Activated T-helper 17 cell treated with anti-CD3 and anti-CD28 coated beads, Interleukin-2, amount 50 U/mL, for 72 hours (primary cell): Measurements from ENCODE around the gene CECR2. TPM values are rescaled to one million over a fixed set of nuclear protein-coding genes. Genes with fewer than 3 reads are reported as not detected.
"Not testable (repeated sequence)": the region's sequence is repeated elsewhere in the genome, so short reads cannot be mapped to it uniquely, and the experiment has no call there.

Experiments used
- ATAC-seq: fragments of 150-1000 bp; cut with Tn5 transposase; replicated peaks from 2 replicates; pipeline ENCODE4 v1.10.0; 2021; ENCODE audit warnings: mild to moderate bottlenecking, moderate library complexity
- H3K27ac Mint-ChIP-seq: one replicate; pipeline ENCODE4 v1.8.0; 2022; ENCODE audit warnings: mixed read lengths
- H3K27me3 Mint-ChIP-seq: one replicate; pipeline ENCODE4 v1.8.0; 2022; ENCODE audit warnings: mixed read lengths
- H3K36me3 Mint-ChIP-seq: one replicate; pipeline ENCODE4 v1.8.0; 2022; ENCODE audit warnings: low read depth, mild to moderate bottlenecking, mixed read lengths
- H3K4me1 Mint-ChIP-seq: one replicate; pipeline ENCODE4 v1.8.0; 2022; ENCODE audit warnings: mixed read lengths
- H3K4me3 Mint-ChIP-seq: one replicate; pipeline ENCODE4 v1.8.0; 2022; ENCODE audit warnings: mild to moderate bottlenecking, mixed read lengths
- H3K9me3 Mint-ChIP-seq: one replicate; pipeline ENCODE4 v1.8.0; 2022; ENCODE audit warnings: mixed read lengths
- total RNA-seq, 2 donors: library from RNA; stranded (reverse); gene quantifications; one replicate each; pipeline ENCODE4 v1.2.3, GENCODE V29; 2022

CECR2 gene
- total RNA-seq, 2 donors from 2014 or later: 0.06 to 0.19 TPM

GRCh38 chr22:17562906-17563870 lies 193.9 kb downstream of the CECR2 start, which contains the start of gene SLC25A18:
TSS of gene SLC25A18 (plus strand) at chr22:17563498. CDS start at chr22:17579945, 16,447 bp downstream.
- no peaks in the 10 kb centered on the region for H3K9me3 Mint-ChIP-seq
- peaks cover 3% of the 10 kb centered on the region for H3K27me3 Mint-ChIP-seq
- no peaks in the 10 kb centered on the region for H3K4me1 Mint-ChIP-seq
- no peak within 1 kb of the TSS for H3K4me3 Mint-ChIP-seq
- no peak within 1 kb of the TSS for H3K27ac Mint-ChIP-seq
- H3K36me3 Mint-ChIP-seq: no peaks in the 10 kb centered on the region
- no peak for ATAC-seq

- Mint-ChIP-seq H3K9me3 (no peaks in the 10 kb centered on the region), H3K27me3 (peaks cover 3% of the 10 kb centered on the region), H3K27ac (no peak overlapping the region), H3K36me3 (no peaks in the 10 kb centered on the region), H3K4me1 (no peaks in the 10 kb centered on the region), H3K4me3 (no peak overlapping the region)
- ATAC-seq: no peak
These were observed 194.7 kb downstream of the CECR2 start for GRCh38 chr22:17563936-17564391.

DNA sequence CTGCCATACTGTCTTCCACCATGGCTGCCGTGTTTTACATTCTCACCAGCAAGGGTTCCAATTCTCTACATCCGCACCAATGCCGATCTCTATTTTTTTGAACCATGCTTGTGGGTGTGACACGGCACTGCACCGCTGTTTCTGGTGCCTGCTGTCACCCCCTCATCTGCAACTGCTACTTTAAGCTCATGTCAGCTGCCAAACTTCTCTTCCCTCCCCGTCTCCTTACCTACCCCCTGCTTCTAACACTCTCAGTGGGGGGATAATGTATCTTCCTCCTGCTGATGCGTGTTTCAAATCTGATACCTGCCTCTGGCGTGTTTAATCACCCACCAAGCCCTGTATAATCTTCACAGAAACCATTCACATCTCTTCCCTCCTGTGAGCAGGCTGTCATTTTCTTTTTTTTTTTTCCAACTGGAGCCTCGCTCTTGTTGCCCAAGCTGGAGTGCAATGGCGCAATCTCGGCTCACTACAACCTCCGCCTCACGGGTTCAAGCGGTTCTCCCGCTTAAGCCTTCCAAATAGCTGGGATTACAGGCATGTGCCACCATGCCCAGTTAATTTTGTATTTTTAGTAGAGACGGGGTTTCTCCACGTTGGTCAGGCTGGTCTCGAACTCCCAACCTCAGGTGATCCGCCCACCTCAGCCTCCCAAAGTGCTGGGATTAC lies 196.9 kb downstream of the CECR2 start:
- not testable (repeated sequence) for H3K4me1 Mint-ChIP-seq, H3K27ac Mint-ChIP-seq, H3K36me3 Mint-ChIP-seq, H3K4me3 Mint-ChIP-seq, ATAC-seq, H3K9me3 Mint-ChIP-seq
- peaks cover 13% of the 10 kb centered on the region for H3K27me3 Mint-ChIP-seq

DNA sequence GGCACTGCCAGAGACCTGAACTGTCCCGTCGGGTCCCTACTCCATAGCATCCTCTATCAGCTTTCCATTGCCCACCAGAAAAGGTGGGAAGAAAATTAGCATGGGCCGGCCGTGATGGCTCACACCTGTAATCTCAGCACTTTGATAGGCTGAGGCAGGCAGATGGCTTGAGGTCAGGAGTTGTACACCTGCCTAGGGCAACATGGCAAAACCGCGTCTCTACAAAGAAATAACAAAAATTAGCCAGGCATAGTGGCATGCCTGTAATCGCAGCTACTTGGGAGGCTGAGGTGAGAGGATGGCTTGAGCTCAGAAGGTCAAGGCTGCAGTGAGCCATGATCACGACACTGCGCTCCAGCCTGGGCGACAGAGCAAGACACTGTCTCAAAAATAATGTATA lies 197.5 kb downstream of the CECR2 start:
- H3K27me3 Mint-ChIP-seq: peaks cover 13% of the 10 kb centered on the region
- H3K4me3 Mint-ChIP-seq: no peak overlapping the region
- H3K27ac Mint-ChIP-seq: no peak overlapping the region
- no peak for ATAC-seq
- H3K4me1 Mint-ChIP-seq: no peaks in the 10 kb centered on the region
- no peaks in the 10 kb centered on the region for H3K36me3 Mint-ChIP-seq
- H3K9me3 Mint-ChIP-seq: no peaks in the 10 kb centered on the region

DNA sequence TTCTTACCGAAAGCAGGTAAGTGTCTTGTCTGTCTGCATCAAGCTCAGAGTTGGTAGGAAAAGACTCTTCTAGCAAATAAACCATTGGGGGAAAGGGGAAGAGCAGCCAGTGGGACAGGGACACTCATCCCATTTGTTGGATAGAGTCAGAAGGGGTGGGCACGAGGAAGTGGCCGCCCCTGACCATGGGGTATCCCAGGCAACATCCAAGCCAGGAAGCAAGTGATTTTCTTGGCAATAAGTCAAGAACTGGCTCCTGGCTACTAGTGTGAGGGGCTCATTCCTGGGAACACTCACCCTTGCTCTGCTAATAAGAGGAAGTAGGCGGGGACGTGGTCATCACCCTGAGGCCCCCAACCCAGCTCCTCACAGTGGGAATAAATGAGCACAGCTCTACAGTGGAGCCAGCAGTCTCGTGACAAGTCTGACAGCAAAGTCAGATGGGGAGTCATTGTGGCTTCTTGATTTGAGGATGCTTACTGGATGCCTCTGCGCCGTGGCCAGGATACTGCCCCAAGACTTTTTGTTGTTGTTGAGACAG lies 200.8 kb downstream of the CECR2 start:
- no peak overlapping the region for H3K27ac Mint-ChIP-seq
- ATAC-seq: peak; percentile 64
- no peaks in the 10 kb centered on the region for H3K36me3 Mint-ChIP-seq
- no peaks in the 10 kb centered on the region for H3K9me3 Mint-ChIP-seq
- no peak overlapping the region for H3K4me3 Mint-ChIP-seq
- H3K27me3 Mint-ChIP-seq: peaks cover 10% of the 10 kb centered on the region
- H3K4me1 Mint-ChIP-seq: no peaks in the 10 kb centered on the region

GRCh38 chr22:17570851-17571631 lies 201.8 kb downstream of the CECR2 start:
- Mint-ChIP-seq H3K9me3 (no peaks in the 10 kb centered on the region), H3K4me3 (no peak overlapping the region), H3K27ac (no peak overlapping the region), H3K27me3 (peaks cover 10% of the 10 kb centered on the region), H3K4me1 (no peaks in the 10 kb centered on the region), H3K36me3 (no peaks in the 10 kb centered on the region)
- no peak for ATAC-seq

- Mint-ChIP-seq H3K27me3 (peaks cover 6% of the 10 kb centered on the region), H3K9me3 (no peaks in the 10 kb centered on the region), H3K4me3 (no peak overlapping the region), H3K27ac (no peak overlapping the region), H3K4me1 (no peaks in the 10 kb centered on the region), H3K36me3 (no peaks in the 10 kb centered on the region)
- ATAC-seq: no peak
These were observed 205.9 kb downstream of the CECR2 start for GRCh38 chr22:17575151-17575550.

DNA sequence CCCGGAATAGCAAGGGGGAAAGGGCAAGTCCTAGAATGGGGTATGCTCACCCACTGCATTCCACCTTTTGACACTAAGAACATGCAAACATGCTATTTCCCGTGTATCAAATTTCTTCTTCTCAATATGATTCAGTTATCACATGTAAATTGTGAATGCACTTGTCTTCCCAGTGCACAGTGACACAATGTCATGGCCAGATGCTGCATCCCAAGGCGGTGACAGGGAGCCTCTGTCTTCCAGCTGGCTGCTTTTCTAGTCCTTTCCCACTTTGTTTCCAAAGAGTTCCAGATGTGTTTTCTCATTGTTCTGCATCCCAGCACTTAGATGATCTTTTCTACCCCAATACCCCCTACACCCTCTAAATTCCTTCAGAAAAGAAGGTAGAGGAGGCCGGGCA lies 206.4 kb downstream of the CECR2 start:
- Mint-ChIP-seq H3K27me3 (peaks cover 4% of the 10 kb centered on the region), H3K36me3 (no peaks in the 10 kb centered on the region), H3K27ac (no peak overlapping the region), H3K4me1 (no peaks in the 10 kb centered on the region), H3K4me3 (no peak overlapping the region), H3K9me3 (no peaks in the 10 kb centered on the region)
- ATAC-seq: no peak

- H3K4me1 Mint-ChIP-seq: no peaks in the 10 kb centered on the region
- no peaks in the 10 kb centered on the region for H3K9me3 Mint-ChIP-seq
- no peak overlapping the region for H3K4me3 Mint-ChIP-seq
- H3K36me3 Mint-ChIP-seq: no peaks in the 10 kb centered on the region
- peak; percentile 62 for ATAC-seq
- H3K27ac Mint-ChIP-seq: no peak overlapping the region
- no peaks in the 10 kb centered on the region for H3K27me3 Mint-ChIP-seq
These were observed 207.2 kb downstream of the CECR2 start for GRCh38 chr22:17576470-17576869.

DNA sequence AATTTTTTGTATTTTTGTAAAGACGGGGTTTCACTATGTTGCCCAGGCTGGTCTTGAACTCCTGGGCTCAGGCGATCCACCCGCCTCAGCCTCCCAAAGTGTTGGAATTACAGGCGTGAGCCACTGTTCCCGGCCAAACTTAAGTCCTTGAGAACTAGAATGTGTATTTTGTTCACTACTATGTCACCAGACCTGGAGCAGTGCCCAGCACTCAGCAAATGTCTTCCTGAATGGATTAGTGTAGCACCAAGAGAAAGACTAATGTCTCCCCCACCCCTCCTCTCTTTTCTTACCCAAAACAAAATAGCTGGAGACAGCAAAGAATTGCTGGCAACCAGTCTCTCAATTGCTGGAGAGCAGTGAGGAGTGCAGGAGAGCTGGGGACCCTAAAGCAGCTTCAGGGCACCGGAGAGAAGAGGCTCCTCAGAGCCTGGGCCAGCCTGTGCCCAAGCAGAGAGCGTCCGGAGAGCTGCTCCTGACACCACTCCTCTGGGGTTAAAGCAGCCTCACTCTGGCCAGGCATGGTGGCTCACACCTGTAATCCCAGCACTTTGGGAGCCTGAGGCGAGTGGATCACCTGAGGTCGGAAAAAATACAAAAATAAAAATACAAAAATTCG lies 209.0 kb downstream of the CECR2 start:
- no peaks in the 10 kb centered on the region for H3K9me3 Mint-ChIP-seq
- ATAC-seq: no peak
- H3K36me3 Mint-ChIP-seq: no peaks in the 10 kb centered on the region
- H3K27ac Mint-ChIP-seq: no peak overlapping the region
- no peaks in the 10 kb centered on the region for H3K4me1 Mint-ChIP-seq
- no peaks in the 10 kb centered on the region for H3K27me3 Mint-ChIP-seq
- no peak overlapping the region for H3K4me3 Mint-ChIP-seq

DNA sequence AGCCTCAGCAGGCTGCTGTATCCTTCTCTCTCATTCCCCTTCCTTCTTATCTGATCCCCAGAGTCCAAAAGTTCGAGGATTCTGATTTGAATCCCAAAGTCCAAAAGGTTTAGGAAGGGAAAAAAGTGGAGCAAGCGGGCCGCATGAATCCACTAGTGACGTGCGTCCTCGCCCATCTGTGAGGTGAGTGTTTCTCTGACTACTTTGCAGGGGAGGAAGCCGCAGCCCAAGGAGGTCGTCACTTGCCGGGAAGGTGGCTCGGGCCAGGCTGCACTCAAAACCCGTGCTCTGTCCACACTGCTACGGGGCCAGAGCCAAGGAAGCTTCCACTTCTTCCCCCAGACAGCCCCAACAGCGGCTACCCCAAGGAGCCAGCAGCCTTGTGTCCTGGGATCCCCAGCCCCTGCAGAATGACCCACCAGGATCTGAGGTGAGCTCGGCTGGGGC lies 210.3 kb downstream of the CECR2 start:
- no peak overlapping the region for H3K4me3 Mint-ChIP-seq
- H3K27ac Mint-ChIP-seq: no peak overlapping the region
- H3K27me3 Mint-ChIP-seq: no peaks in the 10 kb centered on the region
- H3K9me3 Mint-ChIP-seq: no peaks in the 10 kb centered on the region
- no peak for ATAC-seq
- H3K36me3 Mint-ChIP-seq: no peaks in the 10 kb centered on the region
- H3K4me1 Mint-ChIP-seq: no peaks in the 10 kb centered on the region

GRCh38 chr22:17580441-17581031 lies 211.3 kb downstream of the CECR2 start:
- H3K4me1 Mint-ChIP-seq: no peaks in the 10 kb centered on the region
- no peaks in the 10 kb centered on the region for H3K27me3 Mint-ChIP-seq
- H3K9me3 Mint-ChIP-seq: no peaks in the 10 kb centered on the region
- H3K4me3 Mint-ChIP-seq: no peak overlapping the region
- ATAC-seq: no peak
- no peak overlapping the region for H3K27ac Mint-ChIP-seq
- H3K36me3 Mint-ChIP-seq: no peaks in the 10 kb centered on the region

- no peaks in the 10 kb centered on the region for H3K9me3 Mint-ChIP-seq
- no peak for ATAC-seq
- H3K4me3 Mint-ChIP-seq: no peak overlapping the region
- no peaks in the 10 kb centered on the region for H3K36me3 Mint-ChIP-seq
- no peaks in the 10 kb centered on the region for H3K4me1 Mint-ChIP-seq
- H3K27me3 Mint-ChIP-seq: no peaks in the 10 kb centered on the region
- no peak overlapping the region for H3K27ac Mint-ChIP-seq
These were observed 211.8 kb downstream of the CECR2 start for GRCh38 chr22:17581056-17581455.
